HEK293T (cell line): ENCODE data around the gene FAS.

Experiments
- ARNT ChIP-seq: fragments of 450-650 bp; IDR thresholded peaks from 2 replicates; pipeline ENCODE4 v1.6.1; 2017; ENCODE audit warnings: mild to moderate bottlenecking
- BHLHE40 ChIP-seq: fragments of 450-650 bp; IDR thresholded peaks from 2 replicates; pipeline ENCODE4 v1.6.1; 2016; ENCODE audit warnings: mild to moderate bottlenecking, moderate library complexity, borderline replicate concordance
- CTBP1 ChIP-seq: fragments of 450-650 bp; IDR thresholded peaks from 2 replicates; pipeline ENCODE4 v1.6.1; 2016; ENCODE audit warnings: borderline replicate concordance
- ELF4 ChIP-seq: fragments of 450-650 bp; IDR thresholded peaks from 2 replicates; pipeline ENCODE4 v1.6.1; 2017; ENCODE audit warnings: antibody characterized with exemption
- FOXM1 ChIP-seq: fragments of 450-650 bp; IDR thresholded peaks from 2 replicates; pipeline ENCODE4 v1.6.1; 2017; ENCODE audit warnings: mild to moderate bottlenecking, borderline replicate concordance
- HDGF ChIP-seq: fragments of 450-650 bp; IDR thresholded peaks from 2 replicates; pipeline ENCODE4 v1.6.1; 2017; ENCODE audit warnings: antibody characterized with exemption, borderline replicate concordance
- LEF1 ChIP-seq: fragments of 450-650 bp; IDR thresholded peaks from 2 replicates; pipeline ENCODE4 v1.6.1; 2017; ENCODE audit warnings: mild to moderate bottlenecking, borderline replicate concordance
- PKNOX1 ChIP-seq: fragments of 450-650 bp; IDR thresholded peaks from 2 replicates; pipeline ENCODE4 v1.6.1; 2016
- SP1 ChIP-seq: fragments of 450-650 bp; IDR thresholded peaks from 2 replicates; pipeline ENCODE4 v1.6.1; 2017
- SUZ12 ChIP-seq: fragments of 450-650 bp; IDR thresholded peaks from 2 replicates; pipeline ENCODE4 v1.6.1; 2016; ENCODE audit warnings: mild to moderate bottlenecking
- TARDBP ChIP-seq: fragments of 450-650 bp; IDR thresholded peaks from 2 replicates; pipeline ENCODE4 v1.6.1; 2016
- ZNF384 ChIP-seq: fragments of 450-650 bp; IDR thresholded peaks from 2 replicates; pipeline ENCODE4 v1.6.1; 2016

- TF ChIP-seq ELF4 (no peak), SP1 (no peak), BHLHE40 (no peak), TARDBP (no peak), PKNOX1 (no peak), FOXM1 (no peak), ARNT (no peak), ZNF384 (no peak), LEF1 (no peak), CTBP1 (no peak), HDGF (no peak), SUZ12 (no peak)
These were observed 29.8 kb upstream of the FAS start for GRCh38 chr10:88960802-88961201.
